GM20000 (cell line): Measurements from ENCODE around the gene GNE.

ENCODE experiments used
- DNase-seq: peaks from one replicate; pipeline ENCODE4 v3.0.0; 2012; ENCODE audit warnings: low spot score
- CTCF ChIP-seq: IDR thresholded peaks from 2 replicates; pipeline ENCODE4 v1.5.1; 2012; ENCODE audit warnings: mild to moderate bottlenecking, control low read depth; ENCODE audit errors: extremely low read depth, missing control alignments

GNE gene

GRCh38 chr9:36268007-36268427, 9.8 kb upstream of the GNE start:
- DNase-seq, result no peak

GRCh38 chr9:36264896-36265295, 6.6 kb upstream of the GNE start:
- DNase-seq, result no peak
- TF ChIP-seq CTCF, result no peak

More at GRCh38 chr9:36268007-36268427, 9.8 kb upstream of the GNE start:
- TF ChIP-seq CTCF, result no peak

- DNase-seq, result no peak
- no peak for TF ChIP-seq CTCF
These were observed 5.4 kb upstream of the GNE start for GRCh38 chr9:36263683-36264082.

- TF ChIP-seq CTCF, result no peak
- no peak for DNase-seq
These were observed 817 bp upstream of the GNE start for GRCh38 chr9:36258996-36259533.

GRCh38 chr9:36251428-36251827, 6.8 kb downstream of the GNE start:
- DNase-seq, result no peak
- TF ChIP-seq CTCF, result no peak

- no peak for TF ChIP-seq CTCF
- DNase-seq, result no peak
These were observed 8.2 kb downstream of the GNE start for GRCh38 chr9:36250079-36250478.

- no peak for DNase-seq
- TF ChIP-seq CTCF, result no peak
These were observed 9.1 kb downstream of the GNE start for GRCh38 chr9:36249189-36249588.

- DNase-seq, result peak; percentile 32
These were observed 10.2 kb downstream of the GNE start for GRCh38 chr9:36248061-36248460.
